ENCODE results near the gene LMO2. TPM values are rescaled to one million over a fixed set of nuclear protein-coding genes. Genes with fewer than 3 reads are reported as not detected.
A peak's percentile ranks its signal among the peaks of the same experiment; 100 is the strongest.

LMO2 gene
- total RNA-seq, 1 donor from 2014 or later = 1.8 TPM

DNA sequence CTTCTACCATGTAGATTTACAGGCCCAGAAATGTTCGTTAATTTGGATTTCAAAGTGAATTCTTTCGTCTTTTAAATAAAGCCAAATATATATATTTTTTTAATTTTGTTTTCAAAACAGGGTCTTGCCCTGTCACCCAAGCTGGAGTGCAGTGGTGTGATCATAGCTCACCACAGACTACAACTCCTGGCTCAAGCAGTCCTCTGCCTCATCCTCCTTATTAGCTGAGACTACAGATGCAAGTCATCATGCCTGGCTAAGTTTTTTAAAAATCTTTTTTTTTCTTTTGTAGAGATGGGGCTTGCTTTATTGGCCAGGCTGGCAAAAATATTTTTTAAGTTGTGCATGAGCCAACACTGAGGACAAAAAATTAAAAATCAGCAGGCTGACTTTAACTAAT is 5.0 kb upstream of the LMO2 start:
- Mint-ChIP-seq H3K4me3 (ENCODE audit: unreplicated experiment) (no peak overlapping the region), H3K9me3 (ENCODE audit: unreplicated experiment) (no peaks in the 10 kb centered on the region), H3K36me3 (ENCODE audit: low read depth, unreplicated experiment) (no peaks in the 10 kb centered on the region), H3K27ac (ENCODE audit: unreplicated experiment) (no peak overlapping the region), H3K4me1 (ENCODE audit: low read depth, unreplicated experiment) (peaks cover 30% of the 10 kb centered on the region), H3K27me3 (ENCODE audit: low read depth, unreplicated experiment) (peaks cover 11% of the 10 kb centered on the region)
- no peaks in the 10 kb centered on the region for H3K27me3 ChIP-seq (ENCODE audit: insufficient read depth, low read length)
- H3K4me2 ChIP-seq (ENCODE audit: low read length) = no peak overlapping the region
- no peaks in the 10 kb centered on the region for H3K9me3 ChIP-seq (ENCODE audit: insufficient read depth, low read depth, low read length)
- no peak for DNase-seq (ENCODE audit: low read depth)
- no peak overlapping the region for H2AFZ ChIP-seq (ENCODE audit: low read depth, low read length)
- no peak overlapping the region for H3K4me3 ChIP-seq (ENCODE audit: insufficient read depth, low read depth, low read length)
- H3K79me2 ChIP-seq (ENCODE audit: insufficient read depth, low read length) = no peaks in the 10 kb centered on the region
- FAIRE-seq = no peak
- TF ChIP-seq, protein P1, sequence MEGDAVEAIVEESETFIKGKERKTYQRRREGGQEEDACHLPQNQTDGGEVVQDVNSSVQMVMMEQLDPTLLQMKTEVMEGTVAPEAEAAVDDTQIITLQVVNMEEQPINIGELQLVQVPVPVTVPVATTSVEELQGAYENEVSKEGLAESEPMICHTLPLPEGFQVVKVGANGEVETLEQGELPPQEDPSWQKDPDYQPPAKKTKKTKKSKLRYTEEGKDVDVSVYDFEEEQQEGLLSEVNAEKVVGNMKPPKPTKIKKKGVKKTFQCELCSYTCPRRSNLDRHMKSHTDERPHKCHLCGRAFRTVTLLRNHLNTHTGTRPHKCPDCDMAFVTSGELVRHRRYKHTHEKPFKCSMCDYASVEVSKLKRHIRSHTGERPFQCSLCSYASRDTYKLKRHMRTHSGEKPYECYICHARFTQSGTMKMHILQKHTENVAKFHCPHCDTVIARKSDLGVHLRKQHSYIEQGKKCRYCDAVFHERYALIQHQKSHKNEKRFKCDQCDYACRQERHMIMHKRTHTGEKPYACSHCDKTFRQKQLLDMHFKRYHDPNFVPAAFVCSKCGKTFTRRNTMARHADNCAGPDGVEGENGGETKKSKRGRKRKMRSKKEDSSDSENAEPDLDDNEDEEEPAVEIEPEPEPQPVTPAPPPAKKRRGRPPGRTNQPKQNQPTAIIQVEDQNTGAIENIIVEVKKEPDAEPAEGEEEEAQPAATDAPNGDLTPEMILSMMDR (IDR thresholded peaks at IDR 0.05; ENCODE audit: insufficient read depth, low read depth, low read length) = no peak
- no peak for TF ChIP-seq EZH2 (IDR thresholded peaks at IDR 0.05; ENCODE audit: insufficient read depth, low read length)
- no peaks in the 10 kb centered on the region for H3K36me3 ChIP-seq (ENCODE audit: insufficient read depth, low read length)
- H3K9ac ChIP-seq (ENCODE audit: low read length) = no peak overlapping the region
- no peaks in the 10 kb centered on the region for H4K20me1 ChIP-seq (ENCODE audit: insufficient read depth, low read length)
- peaks cover 6% of the 10 kb centered on the region for H3K4me1 ChIP-seq (ENCODE audit: insufficient read depth, low read length)
- no peak overlapping the region for H3K27ac ChIP-seq (ENCODE audit: low read depth, low read length)

DNA sequence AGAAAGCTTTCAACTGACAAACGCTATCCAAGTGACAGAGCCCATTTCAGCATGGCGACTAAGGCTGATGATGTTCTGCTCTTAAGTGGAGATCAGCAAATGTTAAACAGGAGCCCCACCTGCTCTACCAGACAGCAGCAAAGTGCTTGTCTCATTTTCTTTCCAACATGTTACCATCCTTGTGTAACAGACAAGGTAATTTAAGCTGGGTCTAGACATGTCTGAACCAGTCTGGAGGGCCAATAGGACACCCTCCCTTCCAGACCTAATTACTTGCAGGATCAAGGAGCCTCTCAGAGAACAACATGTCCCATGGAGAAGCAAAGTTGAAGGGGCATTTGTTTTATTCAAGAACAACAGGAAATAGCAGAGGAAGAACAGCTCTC is 3.9 kb upstream of the LMO2 start:
- DNase-seq (ENCODE audit: low read depth) (no peak), FAIRE-seq (no peak)
- no peak overlapping the region for H3K4me3 Mint-ChIP-seq (ENCODE audit: unreplicated experiment)
- Histone ChIP-seq H3K9me3 (ENCODE audit: insufficient read depth, low read depth, low read length) (no peaks in the 10 kb centered on the region), H3K27ac (ENCODE audit: low read depth, low read length) (no peak overlapping the region), H3K9ac (ENCODE audit: low read length) (no peak overlapping the region), H3K4me1 (ENCODE audit: insufficient read depth, low read length) (peaks cover 16% of the 10 kb centered on the region), H3K36me3 (ENCODE audit: insufficient read depth, low read length) (no peaks in the 10 kb centered on the region), H3K79me2 (ENCODE audit: insufficient read depth, low read length) (no peaks in the 10 kb centered on the region), H3K4me2 (ENCODE audit: low read length) (no peak overlapping the region), H3K27me3 (ENCODE audit: insufficient read depth, low read length) (no peaks in the 10 kb centered on the region), H4K20me1 (ENCODE audit: insufficient read depth, low read length) (no peaks in the 10 kb centered on the region), H2AFZ (ENCODE audit: low read depth, low read length) (no peak overlapping the region), H3K4me3 (ENCODE audit: insufficient read depth, low read depth, low read length) (no peak overlapping the region)
- H3K9me3 Mint-ChIP-seq (ENCODE audit: unreplicated experiment) = no peaks in the 10 kb centered on the region
- TF ChIP-seq EZH2 (IDR thresholded peaks at IDR 0.05; ENCODE audit: insufficient read depth, low read length) = no peak
- TF ChIP-seq, protein P1 (IDR thresholded peaks at IDR 0.05; ENCODE audit: insufficient read depth, low read depth, low read length) = no peak
- H3K27me3 Mint-ChIP-seq (ENCODE audit: low read depth, unreplicated experiment) = peaks cover 10% of the 10 kb centered on the region
- H3K36me3 Mint-ChIP-seq (ENCODE audit: low read depth, unreplicated experiment) = no peaks in the 10 kb centered on the region
- peak overlapping the region; percentile 21 for H3K27ac Mint-ChIP-seq (ENCODE audit: unreplicated experiment)
- H3K4me1 Mint-ChIP-seq (ENCODE audit: low read depth, unreplicated experiment) = peaks cover 41% of the 10 kb centered on the region

DNA sequence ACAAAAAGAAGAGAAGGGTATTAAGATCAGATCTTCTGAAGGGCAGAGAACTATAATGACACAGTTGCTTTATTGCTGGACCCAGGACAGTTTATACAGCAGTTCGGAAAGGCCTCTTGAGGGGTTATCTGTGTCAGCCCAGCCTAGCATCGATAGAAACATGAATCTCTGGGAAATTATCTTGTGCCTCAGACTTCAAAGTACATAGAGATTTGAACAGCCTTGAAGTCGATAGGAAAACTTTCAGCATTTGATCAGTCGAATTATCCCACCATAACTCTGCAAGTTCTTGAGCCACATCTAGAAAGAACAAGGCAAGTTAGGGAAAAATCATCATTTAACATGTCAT is 2.5 kb upstream of the LMO2 start:
- Mint-ChIP-seq H3K4me1 (ENCODE audit: low read depth, unreplicated experiment) (peaks cover 41% of the 10 kb centered on the region), H3K9me3 (ENCODE audit: unreplicated experiment) (no peaks in the 10 kb centered on the region), H3K27me3 (ENCODE audit: low read depth, unreplicated experiment) (peaks cover 10% of the 10 kb centered on the region), H3K36me3 (ENCODE audit: low read depth, unreplicated experiment) (no peaks in the 10 kb centered on the region), H3K4me3 (ENCODE audit: unreplicated experiment) (no peak overlapping the region), H3K27ac (ENCODE audit: unreplicated experiment) (no peak overlapping the region)
- Histone ChIP-seq H3K4me1 (ENCODE audit: insufficient read depth, low read length) (peaks cover 16% of the 10 kb centered on the region), H3K9ac (ENCODE audit: low read length) (no peak overlapping the region), H3K27me3 (ENCODE audit: insufficient read depth, low read length) (no peaks in the 10 kb centered on the region), H3K36me3 (ENCODE audit: insufficient read depth, low read length) (no peaks in the 10 kb centered on the region), H2AFZ (ENCODE audit: low read depth, low read length) (no peak overlapping the region), H3K4me2 (ENCODE audit: low read length) (no peak overlapping the region), H4K20me1 (ENCODE audit: insufficient read depth, low read length) (no peaks in the 10 kb centered on the region), H3K27ac (ENCODE audit: low read depth, low read length) (no peak overlapping the region), H3K4me3 (ENCODE audit: insufficient read depth, low read depth, low read length) (no peak overlapping the region), H3K79me2 (ENCODE audit: insufficient read depth, low read length) (no peaks in the 10 kb centered on the region), H3K9me3 (ENCODE audit: insufficient read depth, low read depth, low read length) (no peaks in the 10 kb centered on the region)
- no peak for FAIRE-seq
- no peak for DNase-seq (ENCODE audit: low read depth)
- TF ChIP-seq EZH2 (IDR thresholded peaks at IDR 0.05; ENCODE audit: insufficient read depth, low read length) = no peak
- TF ChIP-seq, protein P1 (IDR thresholded peaks at IDR 0.05; ENCODE audit: insufficient read depth, low read depth, low read length) = no peak

Data from astrocyte (in vitro differentiated cells and primary cell).